Activated CD8-positive, alpha-beta memory T cell treated with anti-CD3 and anti-CD28 coated beads, Interleukin-2, amount 50 U/mL, for 1 hour (primary cell): ENCODE results near the gene CDC5L.

Experiments used
- DNase-seq: peaks from one replicate; pipeline ENCODE4 v3.0.0-alpha.2; 2020; ENCODE audit errors: extremely low read depth

CDC5L gene

DNA sequence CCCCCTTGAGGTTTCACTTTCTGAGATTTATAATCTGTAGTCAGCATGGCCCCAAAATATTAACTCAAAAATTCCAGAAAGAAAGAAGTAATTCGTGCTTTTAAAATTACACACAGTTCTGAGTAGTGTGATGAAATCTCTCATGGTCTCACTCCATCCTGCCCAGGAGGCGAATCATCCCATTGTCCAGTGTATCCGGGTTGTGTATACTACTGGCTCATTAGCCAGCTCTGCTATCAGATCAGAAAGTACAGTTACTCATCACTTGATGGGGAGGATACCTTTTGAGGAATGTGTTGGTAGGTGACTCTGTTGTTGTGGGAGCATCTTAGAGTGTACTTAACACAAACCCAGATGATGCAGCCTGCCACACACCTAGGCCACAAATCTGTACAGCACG, 65.2 kb downstream of the CDC5L start:
- DNase-seq = no peak

DNA sequence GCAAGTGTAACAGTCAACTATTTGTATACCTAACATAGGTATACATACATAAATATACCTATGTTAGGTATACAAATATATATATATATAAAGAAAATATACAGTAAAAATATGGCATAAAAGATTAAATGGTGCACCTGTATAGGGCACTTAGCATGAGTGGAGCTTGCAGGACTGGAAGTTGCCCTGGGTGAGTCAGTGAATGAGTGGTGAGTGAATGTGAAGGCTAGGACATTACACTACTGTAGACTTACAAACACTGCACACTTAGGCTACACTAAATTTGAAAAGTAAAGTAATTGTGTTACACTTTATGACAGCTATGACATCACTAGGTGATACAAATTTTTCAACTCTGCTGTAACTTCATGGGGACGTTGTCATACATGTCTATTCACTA, 65.6 kb downstream of the CDC5L start:
- no peak for DNase-seq

DNA sequence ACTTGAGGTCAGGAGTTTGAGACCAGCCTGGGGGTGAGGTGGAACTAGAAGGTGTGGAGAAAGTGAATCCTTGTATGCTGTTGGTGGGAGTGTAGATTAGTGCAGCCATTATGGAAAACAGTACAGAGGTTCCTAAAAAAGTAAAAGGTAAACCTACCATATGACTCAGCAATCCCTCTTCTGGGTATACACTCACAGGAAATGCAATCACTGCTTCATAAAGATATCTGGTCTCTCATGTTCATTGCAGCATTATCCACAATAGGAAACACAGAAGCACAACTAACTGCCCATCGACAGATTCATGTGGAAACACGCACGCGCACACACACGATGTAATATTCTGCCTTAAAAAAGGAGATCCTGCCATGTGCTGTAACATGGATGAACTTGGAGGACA, 66.7 kb downstream of the CDC5L start:
- no peak for DNase-seq

DNA sequence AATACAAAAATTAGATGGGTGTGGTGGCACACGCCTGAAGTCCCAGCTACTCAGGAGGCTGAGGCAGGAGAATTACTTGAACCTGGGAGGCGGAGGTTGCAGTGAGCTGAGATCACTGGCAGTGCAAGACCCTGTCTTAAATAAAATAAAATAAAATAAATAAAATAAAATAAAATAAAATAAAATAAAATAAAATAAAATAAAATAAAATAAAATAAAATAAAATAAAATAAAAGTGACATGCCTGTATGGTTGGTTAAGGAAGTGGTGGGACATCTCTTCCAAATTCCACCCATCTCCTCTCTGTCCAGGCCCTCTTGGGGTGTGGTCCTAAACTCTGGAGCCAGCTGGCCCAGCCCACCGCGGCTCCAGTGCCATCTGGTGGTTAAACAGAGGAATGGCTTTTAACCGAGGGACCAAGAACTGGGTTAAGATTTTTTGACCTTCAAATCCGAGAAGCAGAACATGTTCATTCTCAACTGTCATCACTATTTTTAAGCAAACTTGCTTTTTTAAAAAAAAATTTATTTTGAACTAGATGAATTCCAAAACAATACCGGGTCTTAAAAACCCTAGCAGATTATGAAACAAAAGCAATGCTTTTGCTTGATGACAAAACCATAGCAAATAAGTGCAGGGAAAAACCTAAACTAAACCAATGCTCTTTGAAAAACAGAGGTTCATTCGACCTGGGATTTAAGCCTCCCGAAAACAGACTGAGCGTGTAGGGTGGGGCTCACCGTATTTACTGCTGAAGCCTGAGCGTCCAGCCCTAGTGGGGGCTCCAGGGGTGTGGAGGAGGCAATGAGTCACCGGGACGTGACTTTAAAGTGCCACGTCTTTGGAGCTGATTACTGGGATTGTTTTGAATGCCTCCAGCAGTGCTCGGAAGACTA, 68.8 kb downstream of the CDC5L start:
- DNase-seq = no peak

DNA sequence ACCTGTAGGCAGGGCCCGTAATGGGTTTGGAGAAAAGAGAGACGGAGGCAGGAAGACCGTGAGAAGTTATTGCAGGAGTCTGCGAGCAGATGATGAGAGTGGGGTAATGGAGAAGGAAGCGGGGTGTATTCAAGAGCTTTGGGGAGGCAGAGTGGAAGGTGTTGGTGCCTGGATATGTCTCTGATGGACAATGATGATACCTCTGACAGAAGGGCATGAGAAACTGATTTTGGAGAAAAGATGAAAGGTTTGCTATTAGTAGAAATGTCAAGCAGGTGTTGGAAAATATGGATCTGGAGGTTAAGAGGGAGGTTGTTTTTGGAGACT, 69.4 kb downstream of the CDC5L start:
- no peak for DNase-seq

DNA sequence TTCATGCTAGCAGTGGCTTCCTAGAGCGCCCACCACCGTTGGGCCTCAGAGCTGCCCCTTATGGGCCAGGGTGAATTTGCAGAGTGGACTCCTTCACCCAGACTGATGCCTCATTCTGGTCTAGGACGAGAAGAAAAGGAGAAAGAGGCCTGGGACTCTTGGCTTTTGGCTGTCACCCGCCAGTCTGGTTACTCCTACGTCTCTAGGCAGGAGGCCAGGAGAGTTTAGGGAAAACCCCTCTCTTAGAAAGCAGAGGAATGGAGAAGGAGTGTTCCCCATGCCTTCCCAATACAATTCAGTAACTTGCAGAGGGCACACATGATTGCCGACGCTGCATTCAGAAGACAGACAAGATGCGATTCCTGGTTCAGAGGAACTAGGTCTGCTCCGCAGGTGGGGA, 70.1 kb downstream of the CDC5L start:
- DNase-seq = no peak

DNA sequence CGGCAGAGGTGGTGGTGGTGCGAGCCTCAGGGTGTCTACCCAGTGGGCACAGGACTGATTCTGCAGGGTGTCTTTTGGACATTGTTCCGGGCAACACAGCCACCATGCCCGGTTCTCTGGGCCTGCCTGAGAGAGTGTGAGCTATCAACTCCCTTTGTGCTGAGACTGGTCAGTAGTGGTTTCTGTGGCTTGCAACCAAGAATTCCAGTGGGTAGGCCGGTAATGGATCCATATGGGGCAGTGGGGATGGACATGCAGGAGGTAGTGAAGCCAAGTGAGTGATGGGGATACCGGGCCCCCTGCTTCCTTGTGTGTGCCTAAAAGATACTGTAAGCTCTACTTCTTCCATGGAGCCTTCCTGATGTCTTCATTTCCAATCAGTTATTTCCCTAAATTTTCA, 71.0 kb downstream of the CDC5L start:
- no peak for DNase-seq

DNA sequence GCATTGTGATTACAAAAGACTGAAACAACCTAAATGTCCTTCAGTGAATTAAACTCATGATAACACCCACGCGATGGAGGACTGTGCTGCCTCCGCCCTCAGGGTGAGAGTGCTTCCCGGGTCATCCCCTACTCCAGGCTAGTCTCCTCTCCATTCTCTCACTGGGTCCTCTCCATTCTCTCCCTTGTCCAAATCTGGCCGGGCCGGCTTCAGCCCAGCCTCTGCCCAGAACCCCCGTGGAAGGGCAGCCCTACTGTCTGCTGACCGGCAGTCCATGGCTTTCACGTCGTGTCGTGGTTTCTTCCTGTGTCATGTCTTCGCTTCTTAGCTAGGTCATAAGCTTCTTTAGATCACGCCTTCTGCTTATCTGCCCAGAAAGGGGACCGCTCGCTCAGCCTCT, 74.8 kb downstream of the CDC5L start:
- no peak for DNase-seq

DNA sequence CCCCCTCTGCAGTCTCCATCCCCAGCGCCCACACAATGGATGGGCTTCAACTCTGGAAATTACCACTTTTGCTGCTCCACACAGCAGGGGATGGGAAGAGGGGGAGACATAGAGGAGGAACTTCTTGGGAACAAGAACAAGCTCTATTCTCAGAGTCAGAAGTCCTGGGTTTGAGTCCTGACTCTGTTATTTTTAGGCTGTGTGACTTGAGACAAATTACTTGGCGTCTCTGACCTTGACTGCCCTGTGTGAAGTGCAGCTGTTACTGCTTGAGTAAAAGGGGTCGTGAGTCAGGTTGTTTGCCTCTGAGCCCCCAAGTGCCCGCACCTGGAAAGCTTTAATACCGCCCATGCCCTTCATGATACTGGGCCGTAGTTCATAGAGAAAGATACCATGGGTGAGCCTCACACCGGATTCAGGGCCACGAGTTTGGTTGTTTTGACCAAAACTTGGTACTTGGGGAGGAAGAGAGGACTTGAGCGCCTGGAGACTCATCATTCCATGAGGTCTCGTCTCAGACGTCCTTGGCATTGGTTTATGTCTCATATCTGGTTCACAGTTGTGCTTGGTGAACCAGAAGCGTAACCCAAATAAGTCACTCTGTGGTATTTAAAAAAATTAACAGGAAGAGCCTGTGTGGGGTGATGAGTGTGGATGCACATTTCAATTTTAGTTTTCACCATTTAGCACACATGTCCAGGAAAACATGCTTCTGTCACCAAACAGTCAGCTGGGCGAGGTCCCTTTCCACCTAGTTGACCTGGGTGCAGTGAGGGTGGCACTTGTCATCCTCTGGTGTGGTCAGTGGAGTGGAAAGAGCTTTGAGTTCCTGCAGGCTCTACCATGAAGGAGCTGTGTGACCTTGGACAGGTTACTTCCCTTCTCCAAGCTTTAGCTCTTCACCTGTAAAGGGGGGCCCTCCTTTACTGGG, 75.6 kb downstream of the CDC5L start:
- DNase-seq = no peak

DNA sequence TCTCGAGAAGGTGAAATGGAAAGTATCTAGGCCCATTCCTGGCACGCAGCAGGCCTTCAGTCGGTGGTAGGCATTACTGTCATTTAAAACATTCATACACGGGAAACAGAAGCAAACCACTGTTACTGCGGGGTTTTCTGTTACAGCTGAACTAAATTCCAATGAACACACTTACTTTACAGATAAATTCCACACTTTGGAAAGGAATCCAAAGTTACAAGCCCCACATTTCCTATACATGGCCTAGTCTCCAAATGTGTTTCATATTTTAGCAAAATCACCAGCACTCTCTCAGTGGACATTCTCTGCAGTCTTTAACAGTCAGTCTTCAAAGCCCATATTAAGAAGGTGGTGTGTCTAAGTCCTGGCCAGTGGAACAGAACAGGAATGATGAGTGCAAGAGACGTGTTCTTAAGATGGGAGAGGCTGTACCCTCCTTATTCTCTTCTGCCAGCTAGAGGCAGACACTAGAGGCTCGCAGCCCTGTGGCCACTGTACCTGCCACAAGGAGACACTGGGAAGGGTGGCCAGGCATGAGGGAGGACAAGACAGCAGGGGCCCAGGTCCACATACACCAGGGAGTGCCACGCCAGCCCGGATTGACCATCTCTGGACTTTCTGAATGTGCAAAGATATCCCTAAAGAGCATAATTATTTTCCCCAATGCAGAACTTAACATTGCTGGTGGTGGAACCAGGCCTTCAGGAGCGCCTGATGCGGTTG, 76.4 kb downstream of the CDC5L start:
- DNase-seq = no peak

DNA sequence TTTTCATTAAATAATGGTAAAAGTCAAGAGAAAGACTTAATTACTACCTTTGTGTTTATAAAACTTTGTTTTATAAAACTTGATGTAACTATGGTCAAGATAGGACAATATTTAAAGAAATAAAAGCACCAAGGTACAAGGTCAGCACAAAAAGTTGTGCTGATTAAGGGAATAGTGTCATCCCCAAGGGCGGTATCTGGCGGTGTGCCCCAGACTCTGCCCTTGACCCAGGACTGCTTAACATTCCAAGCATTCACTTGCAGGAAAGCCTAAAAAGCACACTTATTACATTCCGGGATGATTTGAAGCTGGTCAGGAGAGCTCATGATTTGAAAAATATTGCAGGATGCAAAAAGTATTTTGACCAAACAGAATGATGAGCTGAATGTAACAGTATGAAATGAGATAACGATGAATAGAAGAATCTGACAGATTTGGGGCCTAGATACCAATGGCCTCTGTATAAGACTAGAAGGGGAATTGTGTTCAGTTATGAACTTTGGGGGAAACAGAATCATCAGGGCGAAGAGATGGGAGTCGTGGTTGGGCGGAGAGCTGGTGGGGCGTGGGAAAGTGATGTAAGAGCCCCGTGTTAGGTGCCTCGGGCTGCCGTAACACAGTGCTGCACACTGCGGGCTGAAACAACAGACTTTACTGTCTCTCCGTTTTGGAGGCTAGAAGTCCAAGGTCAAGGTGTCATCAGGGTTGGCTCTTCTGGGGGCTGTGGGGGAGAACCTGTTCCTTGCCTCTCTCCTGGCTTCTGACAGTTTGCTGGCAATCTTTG, 77.2 kb downstream of the CDC5L start:
- DNase-seq = no peak

DNA sequence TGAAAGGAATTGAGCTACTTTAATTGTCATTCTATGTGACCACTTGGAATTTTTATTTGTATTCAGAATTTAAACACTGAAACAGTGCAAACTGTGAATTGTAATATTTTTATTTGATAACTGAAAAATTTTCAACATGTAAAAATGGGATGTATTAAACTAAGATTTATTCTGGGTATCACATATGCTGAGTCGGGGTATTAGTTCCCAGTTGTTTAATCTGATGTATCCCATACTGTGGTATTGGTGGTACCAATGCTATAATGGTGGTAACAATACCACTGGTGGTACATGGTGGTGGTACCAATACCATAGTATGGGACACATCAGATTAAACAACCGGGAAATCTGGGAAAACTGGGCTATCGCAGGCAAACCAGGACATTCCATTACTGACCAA, 79.4 kb downstream of the CDC5L start:
- DNase-seq = no peak

DNA sequence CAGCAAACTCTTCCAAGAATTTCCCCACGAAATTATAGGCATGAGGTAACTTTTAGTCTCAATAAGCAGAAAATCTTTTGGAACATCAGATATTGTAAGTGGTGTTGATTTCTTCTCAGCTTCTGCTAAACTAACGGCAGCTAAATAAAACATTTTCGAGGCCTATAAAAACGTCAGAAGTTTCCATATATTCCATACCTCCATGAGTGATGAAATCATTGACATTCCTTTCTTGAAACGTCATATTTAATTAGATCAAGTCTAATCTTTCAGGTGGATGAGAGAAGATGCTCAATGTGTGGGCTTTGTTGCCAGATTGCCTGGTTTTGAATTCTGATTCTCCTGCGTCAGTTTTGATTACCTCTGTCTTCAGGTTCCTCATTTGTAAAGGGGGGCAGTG, 81.3 kb downstream of the CDC5L start:
- DNase-seq = no peak

DNA sequence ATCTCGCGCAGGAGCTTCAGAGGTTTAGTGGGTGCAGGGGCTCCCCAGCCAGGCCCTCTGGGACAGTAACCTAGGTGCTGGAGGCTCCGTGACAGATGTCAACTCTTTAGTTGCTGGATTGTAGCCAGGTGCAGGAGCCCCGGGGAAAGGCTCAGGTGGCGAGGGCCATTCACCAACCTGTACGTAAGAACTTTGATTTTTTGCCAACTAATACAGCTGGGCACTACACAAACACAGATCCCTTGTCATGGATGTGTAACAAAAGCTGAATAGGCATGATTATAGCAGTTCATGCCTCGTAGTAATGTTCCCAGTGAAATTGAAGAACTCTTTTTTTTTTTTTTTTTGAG, 82.6 kb downstream of the CDC5L start:
- no peak for DNase-seq

DNA sequence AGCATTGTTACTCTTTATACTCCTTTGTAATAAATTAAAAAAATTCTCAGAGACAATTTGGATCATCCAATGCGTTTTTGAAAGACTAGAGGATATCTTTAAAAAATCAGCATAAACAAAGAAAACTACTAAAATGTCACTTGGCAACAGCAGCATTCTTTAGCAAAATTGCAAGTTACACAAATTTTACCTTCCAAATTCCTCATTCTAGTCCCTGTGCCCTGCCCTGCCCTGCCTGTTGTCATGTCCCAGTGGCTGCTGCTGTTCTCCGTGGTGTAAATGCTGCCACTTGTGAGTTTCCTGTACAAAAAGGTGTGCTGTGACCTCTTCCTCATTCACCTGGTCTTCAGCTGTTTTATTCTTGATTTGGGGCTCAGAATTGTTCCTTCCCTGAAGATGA, 83.2 kb downstream of the CDC5L start:
- no peak for DNase-seq

DNA sequence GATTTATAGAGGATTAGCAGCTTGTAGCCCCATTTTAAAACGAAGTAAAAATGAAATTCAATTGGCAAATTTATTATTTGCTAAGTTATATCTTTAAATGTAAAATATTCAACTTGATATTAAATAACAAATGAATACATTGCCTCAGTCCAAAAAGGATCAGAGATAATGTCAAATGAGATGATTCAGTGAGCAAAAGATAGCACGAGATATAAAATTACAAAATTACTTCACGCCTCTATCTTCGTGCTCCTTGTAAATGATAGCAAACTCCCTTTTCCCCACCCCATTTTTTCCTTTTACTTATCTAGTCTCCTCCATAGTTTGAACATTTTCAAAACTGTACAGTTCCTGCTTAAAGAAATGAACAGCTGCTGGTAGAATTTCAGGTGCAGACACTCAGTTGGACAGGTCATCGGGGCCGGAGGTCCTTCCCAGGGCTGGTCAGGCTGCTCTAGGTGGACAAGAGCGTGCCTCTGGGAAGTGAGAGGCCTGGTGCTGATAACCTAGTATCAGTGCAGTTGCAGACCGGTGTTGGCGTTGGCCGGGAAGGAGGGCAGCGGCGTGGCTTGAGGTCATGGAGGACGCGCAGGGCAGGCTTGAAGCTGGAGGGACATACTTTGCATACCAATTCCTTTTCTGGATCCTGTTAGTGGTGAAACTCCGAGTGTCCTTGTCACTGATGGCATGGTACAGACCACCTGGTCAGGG, 83.9 kb downstream of the CDC5L start:
- DNase-seq = no peak

DNA sequence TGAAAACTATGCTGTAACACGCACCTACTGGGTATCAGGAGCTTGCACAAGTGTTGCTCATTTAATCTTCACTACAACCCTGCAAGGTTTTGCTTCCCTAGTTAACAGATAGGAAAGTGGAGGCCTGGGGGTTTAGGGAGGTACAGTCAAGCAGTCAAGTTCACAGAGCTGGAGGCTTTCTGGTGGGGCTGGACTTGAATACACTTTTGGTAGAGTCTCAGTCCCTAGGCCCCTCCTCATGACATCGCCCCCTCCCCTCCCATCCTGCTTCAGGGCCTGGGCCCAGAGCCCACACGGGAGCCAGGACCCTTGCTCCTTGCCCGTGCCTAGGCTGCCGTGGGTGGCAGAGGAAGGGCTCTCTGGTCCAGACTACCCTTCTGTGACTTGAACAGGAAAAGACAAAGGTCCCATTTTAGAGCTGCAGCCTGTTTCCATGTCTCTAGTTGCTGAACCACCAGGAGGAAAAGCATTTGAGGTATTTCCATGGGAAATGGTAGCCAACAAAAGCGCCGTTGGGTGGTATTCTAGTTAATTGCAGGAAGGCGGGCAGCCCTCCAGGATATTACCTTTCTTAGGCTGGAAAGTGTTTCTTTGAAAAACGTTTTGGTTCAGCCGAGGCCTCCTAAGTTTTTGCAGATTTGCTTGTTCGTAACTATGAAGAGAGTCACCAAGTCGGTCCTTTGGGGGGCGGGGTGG, 84.9 kb downstream of the CDC5L start:
- no peak for DNase-seq

DNA sequence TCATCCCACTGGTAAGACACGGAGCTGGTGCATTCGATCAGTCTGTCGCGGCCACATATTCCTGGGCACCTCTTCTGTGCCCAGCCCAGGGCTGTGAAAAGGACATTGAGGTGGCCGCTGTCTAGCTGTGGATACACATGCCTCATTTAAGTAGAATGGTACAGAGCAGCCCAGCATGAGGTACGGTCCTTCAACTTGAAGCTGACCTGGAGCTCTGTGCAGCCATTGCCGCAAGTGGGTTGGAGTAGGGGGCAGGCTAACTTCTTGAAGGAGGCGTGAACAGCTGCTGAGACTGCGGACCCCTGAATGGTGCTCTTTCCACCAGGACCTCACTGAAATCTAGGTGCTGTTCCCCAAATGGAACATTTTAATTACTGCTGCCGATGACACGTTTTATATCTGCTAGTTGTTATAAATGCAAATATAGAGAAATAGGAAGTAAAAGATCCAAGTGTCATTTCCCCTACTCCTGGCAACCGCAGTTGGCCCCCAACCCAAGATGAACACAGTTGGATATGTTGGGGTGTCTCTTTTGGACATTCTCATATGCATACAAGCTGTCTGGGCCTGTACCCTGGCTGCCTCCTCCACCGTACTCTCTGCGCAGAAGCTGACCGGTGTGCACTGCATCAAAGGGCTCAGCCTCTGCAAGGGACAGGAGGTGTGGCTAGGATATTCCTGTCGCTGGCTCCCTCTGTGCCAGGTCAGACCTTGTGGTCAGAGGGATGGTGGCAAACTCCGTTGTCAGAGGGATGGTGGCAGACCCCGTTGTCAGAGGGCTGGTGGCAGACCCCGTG, 86.1 kb downstream of the CDC5L start:
- no peak for DNase-seq

DNA sequence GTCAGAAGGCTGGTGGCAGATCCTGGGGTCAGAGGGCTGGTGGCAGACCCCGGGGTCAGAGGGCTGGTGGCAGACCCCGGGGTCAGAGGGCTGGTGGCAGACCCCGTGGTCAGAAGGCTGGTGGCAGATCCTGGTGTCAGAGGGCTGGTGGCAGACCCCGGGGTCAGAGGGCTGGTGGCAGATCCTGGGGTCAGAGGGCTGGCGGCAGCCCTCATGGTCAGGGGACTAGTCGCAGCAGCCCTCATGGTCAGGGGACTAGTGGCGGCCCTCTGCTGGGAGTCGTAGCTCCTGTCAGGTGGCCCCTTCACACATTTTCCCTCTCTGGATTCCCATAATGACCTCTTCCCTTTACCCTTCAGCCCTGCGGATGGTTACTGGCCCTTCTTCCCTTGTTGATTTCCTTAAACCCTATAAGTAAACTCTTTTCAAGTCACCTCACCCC, 86.7 kb downstream of the CDC5L start:
- no peak for DNase-seq

DNA sequence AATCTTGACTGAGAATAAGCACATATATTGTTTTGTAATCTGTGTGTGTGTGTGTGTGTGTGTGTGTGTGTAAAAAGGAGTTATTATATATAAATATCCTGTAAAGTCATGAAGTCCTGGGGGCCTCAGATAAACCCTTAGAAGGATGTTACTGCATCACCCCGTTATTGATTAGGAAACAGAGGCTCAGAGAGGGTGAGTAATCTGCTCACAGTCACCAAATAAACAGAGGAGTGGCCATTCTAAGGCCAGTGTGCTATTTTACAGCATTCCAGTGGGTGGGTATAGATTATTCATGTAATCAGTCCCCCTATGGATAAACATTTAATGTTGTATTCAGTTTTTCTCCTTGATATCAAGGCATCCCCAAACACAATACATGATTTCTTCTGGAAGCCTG, 87.1 kb downstream of the CDC5L start:
- no peak for DNase-seq
